ENCODE measurements around the gene ACBD4. TPM values are rescaled to one million over a fixed set of nuclear protein-coding genes. Genes with fewer than 3 reads are reported as not detected.
A peak's percentile ranks its signal among the peaks of the same experiment; 100 is the strongest.

ACBD4 gene
- total RNA-seq, 2 donors from 2014 or later = 12.9 to 18.9 TPM

- Mint-ChIP-seq H3K36me3 (no peaks in the 10 kb centered on the region), H3K27ac (no peak overlapping the region), H3K9me3 (no peaks in the 10 kb centered on the region)
- no peak for ATAC-seq
- DNase-seq (ENCODE audit: low spot score in 2 of 2) = no peak
These were observed 4.0 kb downstream of the ACBD4 start for GRCh38 chr17:45139533-45139920.

GRCh38 chr17:45143094-45143670 is 7.7 kb downstream of the ACBD4 start:
- DNase-seq (ENCODE audit: low spot score in 2 of 2) = no peak
- peaks cover 14 to 16% of the 10 kb centered on the region in 2 donors for H3K36me3 Mint-ChIP-seq
- no peak for ATAC-seq
- H3K27ac Mint-ChIP-seq = peak overlapping the region in 1 of 2 donors; percentile 48
- H3K9me3 Mint-ChIP-seq = no peaks in the 10 kb centered on the region

- Mint-ChIP-seq H3K27ac (peak overlapping the region in 1 of 2 donors; percentile 48), H3K9me3 (no peaks in the 10 kb centered on the region), H3K36me3 (peaks cover 14 to 21% of the 10 kb centered on the region in 2 donors)
- ATAC-seq (no peak), DNase-seq (ENCODE audit: low spot score in 2 of 2) (peak in 1 of 2 donors; percentile 39)
These were observed 8.3 kb downstream of the ACBD4 start for GRCh38 chr17:45143767-45144198.

- ATAC-seq = no peak
- Mint-ChIP-seq H3K27ac (peak overlapping the region in 1 of 2 donors; percentile 48), H3K9me3 (no peaks in the 10 kb centered on the region), H3K36me3 (peaks cover 18 to 25% of the 10 kb centered on the region in 2 donors)
- DNase-seq (ENCODE audit: low spot score in 2 of 2) = no peak
These were observed 8.9 kb downstream of the ACBD4 start for GRCh38 chr17:45144199-45145034.

GRCh38 chr17:45145035-45145389 is 9.5 kb downstream of the ACBD4 start:
- H3K36me3 Mint-ChIP-seq = peaks cover 24 to 31% of the 10 kb centered on the region in 2 donors
- H3K27ac Mint-ChIP-seq = peak overlapping the region in 1 of 2 donors; percentile 46
- DNase-seq (ENCODE audit: low spot score in 2 of 2) (no peak), ATAC-seq (no peak)
- no peaks in the 10 kb centered on the region for H3K9me3 Mint-ChIP-seq

GRCh38 chr17:45146166-45146565 is 10.7 kb downstream of the ACBD4 start:
- H3K9me3 Mint-ChIP-seq = no peaks in the 10 kb centered on the region
- DNase-seq (ENCODE audit: low spot score in 2 of 2) = no peak
- H3K36me3 Mint-ChIP-seq = peaks cover 26 to 34% of the 10 kb centered on the region in 2 donors
- ATAC-seq = no peak
- H3K27ac Mint-ChIP-seq = no peak overlapping the region

- peak overlapping the region; percentile 94 to 100 for H3K27ac Mint-ChIP-seq
- no peak for ATAC-seq
- no peaks in the 10 kb centered on the region for H3K9me3 Mint-ChIP-seq
- DNase-seq (ENCODE audit: low spot score in 2 of 2) = no peak
- peaks cover 26 to 34% of the 10 kb centered on the region in 2 donors for H3K36me3 Mint-ChIP-seq
These were observed 11.1 kb downstream of the ACBD4 start for GRCh38 chr17:45146592-45146889.

GRCh38 chr17:45146890-45147580 is 11.5 kb downstream of the ACBD4 start:
- Mint-ChIP-seq H3K27ac (peak overlapping the region; percentile 100), H3K36me3 (peaks cover 26 to 34% of the 10 kb centered on the region in 2 donors), H3K9me3 (no peaks in the 10 kb centered on the region)
- DNase-seq (ENCODE audit: low spot score in 2 of 2) = peak in 1 of 2 donors; percentile 72
- peak; percentile 2 to 6 for ATAC-seq

- Mint-ChIP-seq H3K27ac (peak overlapping the region; percentile 100), H3K36me3 (peaks cover 26 to 34% of the 10 kb centered on the region in 2 donors), H3K9me3 (no peaks in the 10 kb centered on the region)
- peak; percentile 4 to 42 for ATAC-seq
- DNase-seq (ENCODE audit: low spot score in 2 of 2) = peak; percentile 73 to 82
These were observed 12.2 kb downstream of the ACBD4 start for GRCh38 chr17:45147581-45148182.

GRCh38 chr17:45148183-45149036 is 12.9 kb downstream of the ACBD4 start, which contains the start of gene HEXIM1:
TSS of gene HEXIM1 (plus strand) at chr17:45148475. CDS start at chr17:45149191, 716 bp downstream.
- peaks cover 26 to 34% of the 10 kb centered on the region in 2 donors for H3K36me3 Mint-ChIP-seq
- no peaks in the 10 kb centered on the region for H3K9me3 Mint-ChIP-seq
- peak; percentile 99 for DNase-seq (ENCODE audit: low spot score in 2 of 2)
- peak within 1 kb of the TSS; percentile 100 for H3K27ac Mint-ChIP-seq
- ATAC-seq = peak; percentile 77 to 84

- ATAC-seq = peak; percentile 18 to 33
- H3K27ac Mint-ChIP-seq = peak overlapping the region; percentile 100
These were observed 13.7 kb downstream of the ACBD4 start for GRCh38 chr17:45149037-45149668.

GRCh38 chr17:45149669-45150664 is 14.5 kb downstream of the ACBD4 start:
- peaks cover 26 to 34% of the 10 kb centered on the region in 2 donors for H3K36me3 Mint-ChIP-seq
- peak in 1 of 2 donors; percentile 0 for ATAC-seq

More at GRCh38 chr17:45149037-45149668, 13.7 kb downstream of the ACBD4 start:
- DNase-seq (ENCODE audit: low spot score in 2 of 2) = peak; percentile 74 to 80
- H3K36me3 Mint-ChIP-seq = peaks cover 26 to 34% of the 10 kb centered on the region in 2 donors
- no peaks in the 10 kb centered on the region for H3K9me3 Mint-ChIP-seq

GRCh38 chr17:45150911-45151809 is 15.7 kb downstream of the ACBD4 start:
- DNase-seq (ENCODE audit: low spot score in 2 of 2) (no peak), ATAC-seq (no peak)
- peak overlapping the region; percentile 74 to 100 for H3K27ac Mint-ChIP-seq
- no peaks in the 10 kb centered on the region for H3K9me3 Mint-ChIP-seq
- peaks cover 26 to 34% of the 10 kb centered on the region in 2 donors for H3K36me3 Mint-ChIP-seq

More at GRCh38 chr17:45149669-45150664, 14.5 kb downstream of the ACBD4 start:
- Mint-ChIP-seq H3K9me3 (no peaks in the 10 kb centered on the region), H3K27ac (peak overlapping the region; percentile 100)
- peak in 1 of 2 donors; percentile 45 for DNase-seq (ENCODE audit: low spot score in 2 of 2)

Data from activated naive CD4-positive, alpha-beta T cell treated with anti-CD3 and anti-CD28 coated beads, Interleukin-2, amount 50 U/mL, for 72 hours (primary cell).